Right renal cortex interstitium (tissue), 3 donors: Measurements from ENCODE around the gene SLC6A8. TPM values are rescaled to one million over a fixed set of nuclear protein-coding genes. Genes with fewer than 3 reads are reported as not detected.
"Not testable (repeated sequence)": the region's sequence is repeated elsewhere in the genome, so short reads cannot be mapped to it uniquely, and the experiment has no call there.

ENCODE experiments used
- DNase-seq, 3 donors: peaks; one replicate each; pipeline ENCODE4 v3.0.0-alpha.2; 2013; ENCODE audit warnings: low read depth in 3 of 3, low spot score in 2 of 3
- polyA plus RNA-seq, 3 donors: library from polyadenylated mRNA; unstranded; fragments of 120-200 nt; gene quantifications; one replicate each; pipeline ENCODE4 v1.2.1, GENCODE V29; 2013; ENCODE audit not compliant: insufficient read length in 3 of 3

SLC6A8 gene
- polyA plus RNA-seq, 3 donors: 39.9 to 47.3 (median 40.5) TPM

DNA sequence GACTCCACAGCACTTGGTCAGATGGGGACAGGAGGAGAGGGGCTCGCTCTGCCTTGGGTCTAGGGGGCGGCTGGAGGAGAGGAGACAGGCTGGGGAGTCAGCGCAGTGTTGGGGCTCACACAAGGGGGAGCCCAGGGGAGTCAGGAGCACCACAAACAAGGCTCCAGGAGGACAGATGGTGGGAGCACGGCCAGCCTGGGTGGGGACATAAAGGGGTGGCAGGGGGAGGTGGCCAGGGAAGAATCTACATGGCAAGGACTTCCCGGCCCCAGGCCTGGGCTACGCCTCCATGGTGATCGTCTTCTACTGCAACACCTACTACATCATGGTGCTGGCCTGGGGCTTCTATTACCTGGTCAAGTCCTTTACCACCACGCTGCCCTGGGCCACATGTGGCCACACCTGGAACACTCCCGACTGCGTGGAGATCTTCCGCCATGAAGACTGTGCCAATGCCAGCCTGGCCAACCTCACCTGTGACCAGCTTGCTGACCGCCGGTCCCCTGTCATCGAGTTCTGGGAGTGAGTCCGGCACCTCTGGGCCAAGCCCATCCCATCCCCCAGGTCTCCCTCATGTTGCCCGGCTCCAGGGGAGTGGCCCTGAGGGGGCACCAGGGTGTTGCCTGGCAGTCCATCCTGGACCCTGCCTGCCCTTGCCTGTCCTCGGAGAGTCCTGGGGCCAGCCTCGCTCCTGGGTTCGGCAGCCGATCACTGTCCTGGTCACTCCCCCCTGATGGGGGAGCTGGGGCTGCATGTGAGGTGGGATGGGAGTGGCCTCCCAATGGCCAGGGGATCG is 3.5 kb downstream of the SLC6A8 start:
- DNase-seq: not testable (repeated sequence)

DNA sequence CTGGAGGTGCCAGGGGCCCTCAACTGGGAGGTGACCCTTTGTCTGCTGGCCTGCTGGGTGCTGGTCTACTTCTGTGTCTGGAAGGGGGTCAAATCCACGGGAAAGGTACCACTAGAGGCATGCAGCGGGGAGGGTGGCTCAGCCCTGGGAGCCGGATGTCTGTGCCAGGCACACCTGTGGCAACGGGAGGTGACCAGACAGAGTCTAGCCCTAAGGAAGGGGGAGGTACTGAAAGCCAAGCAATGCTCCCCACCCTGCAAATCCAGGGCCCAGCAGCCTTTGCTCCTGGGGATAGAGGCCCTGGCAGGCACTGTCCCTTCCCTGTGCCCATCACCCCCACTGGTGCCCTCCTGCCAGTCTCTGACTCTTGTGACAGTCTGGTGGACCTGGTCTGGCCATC is 4.3 kb downstream of the SLC6A8 start:
- DNase-seq: no peak

DNA sequence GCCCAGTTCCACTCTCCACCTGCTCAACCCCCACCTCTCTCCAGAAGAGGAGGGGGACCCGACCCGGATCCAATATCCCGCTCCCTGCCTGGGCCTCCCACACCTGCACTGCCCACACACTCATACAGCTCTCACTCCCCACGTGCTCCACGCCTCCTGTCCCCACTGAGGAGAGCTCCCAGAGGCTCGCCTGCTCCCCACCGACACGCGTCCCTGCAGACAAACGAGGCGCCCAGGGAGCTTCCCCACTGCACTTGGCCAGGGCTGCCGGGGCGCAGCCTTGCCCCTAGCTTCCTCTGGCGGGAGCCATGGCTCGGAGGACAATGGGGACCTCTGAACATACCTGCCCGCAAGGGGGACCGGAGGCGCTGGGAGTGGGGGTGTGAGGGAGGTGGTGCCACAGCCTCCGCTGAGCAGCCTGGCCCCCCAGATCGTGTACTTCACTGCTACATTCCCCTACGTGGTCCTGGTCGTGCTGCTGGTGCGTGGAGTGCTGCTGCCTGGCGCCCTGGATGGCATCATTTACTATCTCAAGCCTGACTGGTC is 5.0 kb downstream of the SLC6A8 start:
- DNase-seq: no peak

DNA sequence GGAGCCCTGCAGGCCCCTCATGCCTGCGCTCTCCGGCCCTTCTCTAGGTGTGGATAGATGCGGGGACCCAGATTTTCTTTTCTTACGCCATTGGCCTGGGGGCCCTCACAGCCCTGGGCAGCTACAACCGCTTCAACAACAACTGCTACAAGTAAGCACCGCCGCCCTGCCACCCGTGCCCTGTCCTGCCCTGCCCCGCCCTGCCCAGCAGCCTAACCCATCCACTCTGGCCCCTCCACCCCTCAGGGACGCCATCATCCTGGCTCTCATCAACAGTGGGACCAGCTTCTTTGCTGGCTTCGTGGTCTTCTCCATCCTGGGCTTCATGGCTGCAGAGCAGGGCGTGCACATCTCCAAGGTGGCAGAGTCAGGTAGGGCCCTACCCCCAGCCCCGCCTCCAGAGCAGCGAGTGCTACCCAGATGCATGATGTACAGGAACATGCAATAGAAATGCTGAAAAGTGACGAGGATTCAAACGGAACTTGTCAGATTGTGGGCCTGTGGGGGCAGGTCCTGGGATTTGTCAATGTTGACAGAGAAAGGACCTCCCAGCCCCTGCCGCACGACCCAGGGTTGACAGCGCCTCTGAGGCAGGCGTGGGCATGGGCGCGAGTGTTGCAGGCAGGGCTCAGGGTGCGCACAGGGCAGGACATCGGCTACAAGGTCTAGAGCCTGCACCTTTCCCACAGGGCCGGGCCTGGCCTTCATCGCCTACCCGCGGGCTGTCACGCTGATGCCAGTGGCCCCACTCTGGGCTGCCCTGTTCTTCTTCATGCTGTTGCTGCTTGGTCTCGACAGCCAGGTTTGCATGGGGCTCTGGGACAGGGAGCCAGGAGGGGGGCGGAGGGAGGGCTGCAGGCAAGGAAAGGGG is 5.7 kb downstream of the SLC6A8 start:
- DNase-seq: no peak

DNA sequence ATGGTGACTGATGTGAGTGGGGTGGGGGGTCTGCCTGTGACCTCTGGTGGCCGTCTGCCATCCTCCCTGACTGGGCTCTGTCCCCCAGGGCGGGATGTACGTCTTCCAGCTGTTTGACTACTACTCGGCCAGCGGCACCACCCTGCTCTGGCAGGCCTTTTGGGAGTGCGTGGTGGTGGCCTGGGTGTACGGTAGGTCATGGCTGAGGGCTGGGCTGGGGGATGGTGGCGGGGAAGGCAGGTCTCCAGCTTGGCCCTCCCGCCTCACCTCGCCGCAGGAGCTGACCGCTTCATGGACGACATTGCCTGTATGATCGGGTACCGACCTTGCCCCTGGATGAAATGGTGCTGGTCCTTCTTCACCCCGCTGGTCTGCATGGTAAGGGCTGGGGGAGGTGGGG is 6.5 kb downstream of the SLC6A8 start:
- not testable (repeated sequence) for DNase-seq

DNA sequence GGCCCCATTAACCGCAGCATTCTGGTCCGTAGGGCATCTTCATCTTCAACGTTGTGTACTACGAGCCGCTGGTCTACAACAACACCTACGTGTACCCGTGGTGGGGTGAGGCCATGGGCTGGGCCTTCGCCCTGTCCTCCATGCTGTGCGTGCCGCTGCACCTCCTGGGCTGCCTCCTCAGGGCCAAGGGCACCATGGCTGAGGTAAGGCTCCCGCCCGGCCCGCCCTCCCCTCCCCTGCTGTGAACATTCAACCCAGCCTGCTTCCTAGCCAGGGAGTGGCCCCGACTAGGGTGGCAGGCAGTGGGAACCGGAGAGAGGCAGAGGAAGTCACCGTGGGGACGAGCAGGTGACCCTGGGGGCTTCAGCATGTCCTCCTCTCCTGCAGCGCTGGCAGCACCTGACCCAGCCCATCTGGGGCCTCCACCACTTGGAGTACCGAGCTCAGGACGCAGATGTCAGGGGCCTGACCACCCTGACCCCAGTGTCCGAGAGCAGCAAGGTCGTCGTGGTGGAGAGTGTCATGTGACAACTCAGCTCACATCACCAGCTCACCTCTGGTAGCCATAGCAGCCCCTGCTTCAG is 7.1 kb downstream of the SLC6A8 start:
- no peak for DNase-seq

DNA sequence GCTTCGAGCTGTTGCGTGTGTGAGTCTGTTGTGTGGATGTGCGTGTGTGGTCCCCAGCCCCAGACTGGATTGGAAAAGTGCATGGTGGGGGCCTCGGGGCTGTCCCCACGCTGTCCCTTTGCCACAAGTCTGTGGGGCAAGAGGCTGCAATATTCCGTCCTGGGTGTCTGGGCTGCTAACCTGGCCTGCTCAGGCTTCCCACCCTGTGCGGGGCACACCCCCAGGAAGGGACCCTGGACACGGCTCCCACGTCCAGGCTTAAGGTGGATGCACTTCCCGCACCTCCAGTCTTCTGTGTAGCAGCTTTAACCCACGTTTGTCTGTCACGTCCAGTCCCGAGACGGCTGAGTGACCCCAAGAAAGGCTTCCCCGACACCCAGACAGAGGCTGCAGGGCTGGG is 8.4 kb downstream of the SLC6A8 start:
- DNase-seq: no peak

DNA sequence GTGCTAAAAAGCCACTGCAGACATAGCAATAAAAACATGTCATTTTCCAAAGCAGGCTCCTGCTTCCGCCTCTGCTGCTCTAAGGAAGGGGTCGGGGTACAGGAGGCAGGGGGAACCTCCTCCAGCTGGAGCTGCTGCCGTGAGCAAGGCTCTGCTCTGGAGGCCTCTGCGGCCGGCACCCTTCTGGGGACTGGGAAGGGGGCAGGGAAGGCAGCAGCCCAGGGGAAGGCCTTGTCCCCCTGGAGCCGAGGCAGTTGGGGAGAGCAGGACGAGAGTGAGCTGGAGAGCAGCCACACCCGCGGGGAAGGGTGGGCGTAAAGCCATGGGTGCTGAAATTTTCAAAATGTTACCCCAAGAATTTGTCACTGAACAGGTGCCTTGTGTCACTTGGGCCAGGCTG is 8.8 kb downstream of the SLC6A8 start:
- DNase-seq: not testable (repeated sequence)

DNA sequence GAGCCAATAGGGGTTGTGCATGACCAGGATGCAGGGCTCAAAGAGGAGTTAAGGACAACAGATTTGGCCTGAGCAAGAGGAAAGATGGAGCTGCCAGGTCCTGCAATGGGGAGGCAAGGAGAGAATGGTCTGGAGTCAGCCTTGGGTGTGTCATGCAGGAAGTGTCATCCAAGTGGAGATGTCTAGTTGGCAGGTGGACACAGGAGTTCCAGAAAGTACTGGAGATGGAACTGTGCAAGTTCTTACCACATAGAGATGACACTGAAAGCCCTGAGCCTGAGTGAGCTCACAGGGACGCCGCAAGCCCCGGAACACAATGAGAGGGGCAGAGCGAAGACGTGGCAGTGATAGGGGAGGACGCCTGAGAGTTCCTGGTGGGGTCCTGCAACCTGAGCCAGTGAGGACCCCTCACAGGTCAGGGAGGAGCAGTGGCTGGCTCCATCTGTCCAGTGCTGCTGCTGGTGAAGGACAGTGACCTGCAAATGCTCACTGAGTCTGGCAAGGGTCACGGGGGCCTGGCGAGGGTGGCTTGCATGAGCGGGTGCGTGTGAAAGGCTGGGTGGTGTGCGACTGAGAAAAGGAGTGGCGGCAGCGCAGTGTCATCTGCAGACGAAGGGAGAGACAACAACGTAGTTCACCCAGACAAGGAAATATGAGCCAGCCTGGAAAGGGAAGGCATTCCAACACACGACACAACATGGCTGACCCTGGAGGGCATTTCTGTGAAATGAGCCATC is 9.4 kb downstream of the SLC6A8 start:
- DNase-seq: not testable (repeated sequence)

DNA sequence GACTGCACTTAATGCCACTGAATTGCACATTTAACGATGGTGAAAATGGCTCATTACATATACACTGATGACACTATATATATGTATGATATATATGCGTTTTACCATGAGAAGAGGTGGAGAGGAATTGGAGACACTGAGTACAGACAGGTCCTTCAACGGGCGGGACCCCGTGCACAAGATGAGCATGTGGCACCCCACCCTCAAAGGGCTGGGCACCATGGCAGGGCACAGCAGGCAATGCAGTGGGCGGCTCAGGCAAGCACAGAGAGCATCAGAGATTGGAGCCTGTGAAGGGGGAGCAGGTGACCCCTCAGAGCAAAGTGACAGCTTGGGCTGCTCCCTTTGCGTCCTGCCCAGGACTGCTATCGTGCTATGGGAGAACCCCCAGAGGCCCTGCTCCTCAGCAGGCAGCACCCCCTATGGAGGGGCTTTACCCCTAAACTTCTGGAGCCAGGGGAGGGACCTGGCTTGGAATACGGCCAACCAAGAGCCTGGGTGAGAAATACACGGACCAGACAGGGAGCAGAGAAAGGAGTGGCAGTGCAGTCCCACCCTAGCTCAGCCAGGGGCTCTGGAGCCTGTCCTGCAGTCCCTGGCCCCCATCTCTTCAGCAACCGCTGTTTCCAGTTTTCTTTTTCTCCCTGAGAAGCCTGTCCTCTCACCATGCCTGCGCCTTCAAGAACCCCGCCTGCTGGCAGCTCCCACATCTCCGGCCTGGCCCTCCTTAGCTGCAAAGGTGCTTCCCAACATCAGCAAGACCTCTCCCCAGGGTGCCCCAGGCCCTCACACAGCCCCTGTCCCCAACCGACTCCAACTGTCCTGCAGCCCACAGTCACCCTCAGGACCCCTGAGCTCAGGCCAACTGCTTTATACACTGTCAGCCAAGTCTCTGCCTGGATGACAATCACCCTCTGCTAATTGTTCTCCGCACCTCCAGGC is 10.5 kb downstream of the SLC6A8 start:
- no peak for DNase-seq

DNA sequence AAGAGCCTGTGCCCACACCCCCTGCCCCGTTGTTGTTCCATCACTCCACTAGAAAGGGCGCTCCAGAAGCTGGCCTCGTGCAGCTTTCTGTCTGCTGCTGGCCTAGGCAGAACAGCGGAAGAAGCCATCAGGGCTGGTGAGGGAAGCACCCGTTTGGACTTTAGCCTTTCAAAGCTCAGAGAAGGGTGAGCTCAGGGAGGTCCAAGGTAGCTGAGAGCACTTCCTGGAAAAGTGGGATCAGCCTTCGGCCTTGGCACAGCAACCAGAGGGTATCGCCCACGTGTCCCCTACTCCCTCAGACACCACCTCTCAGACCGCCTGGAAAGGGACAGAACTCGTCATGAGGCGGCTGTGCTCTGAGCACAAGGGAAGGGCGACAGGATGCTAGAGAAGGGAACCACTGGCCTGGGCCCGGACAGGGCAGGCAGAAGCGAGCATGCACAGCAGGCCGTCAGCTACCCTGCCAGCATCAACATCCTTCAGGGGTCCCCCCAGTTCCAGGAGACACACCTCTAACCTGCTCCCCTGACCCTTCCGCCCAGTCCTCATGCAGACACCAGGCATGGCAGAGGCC is 11.6 kb downstream of the SLC6A8 start:
- not testable (repeated sequence) for DNase-seq

DNA sequence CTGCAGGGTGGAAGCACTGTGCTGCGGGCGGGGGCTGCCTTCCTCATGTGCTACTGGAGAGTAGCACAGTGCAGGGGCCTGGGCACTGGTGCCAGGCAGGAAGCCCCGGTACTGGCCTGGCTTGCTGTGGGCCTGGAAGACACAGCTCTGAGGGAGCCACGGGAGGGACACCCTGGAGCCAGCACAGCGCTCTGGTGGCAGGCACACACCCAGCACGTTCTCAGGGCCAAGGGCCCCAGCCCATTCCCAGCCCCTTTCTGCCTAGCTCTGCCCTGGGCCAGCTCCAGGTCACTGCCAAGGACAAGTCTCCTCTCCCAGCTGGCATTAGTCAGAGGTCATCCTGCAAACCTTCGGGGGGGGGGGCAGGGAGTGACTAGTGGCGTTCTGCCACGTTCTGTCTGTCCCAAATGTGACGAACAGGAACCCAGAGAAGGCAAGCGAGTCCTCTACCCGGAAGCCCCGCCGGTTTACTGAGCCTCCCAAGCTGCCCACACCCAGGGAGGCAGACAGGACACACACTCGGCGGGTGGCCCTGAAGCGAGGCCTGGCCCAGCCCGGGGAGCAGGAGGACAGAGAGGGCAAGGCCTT is 12.2 kb downstream of the SLC6A8 start:
- not testable (repeated sequence) for DNase-seq

DNA sequence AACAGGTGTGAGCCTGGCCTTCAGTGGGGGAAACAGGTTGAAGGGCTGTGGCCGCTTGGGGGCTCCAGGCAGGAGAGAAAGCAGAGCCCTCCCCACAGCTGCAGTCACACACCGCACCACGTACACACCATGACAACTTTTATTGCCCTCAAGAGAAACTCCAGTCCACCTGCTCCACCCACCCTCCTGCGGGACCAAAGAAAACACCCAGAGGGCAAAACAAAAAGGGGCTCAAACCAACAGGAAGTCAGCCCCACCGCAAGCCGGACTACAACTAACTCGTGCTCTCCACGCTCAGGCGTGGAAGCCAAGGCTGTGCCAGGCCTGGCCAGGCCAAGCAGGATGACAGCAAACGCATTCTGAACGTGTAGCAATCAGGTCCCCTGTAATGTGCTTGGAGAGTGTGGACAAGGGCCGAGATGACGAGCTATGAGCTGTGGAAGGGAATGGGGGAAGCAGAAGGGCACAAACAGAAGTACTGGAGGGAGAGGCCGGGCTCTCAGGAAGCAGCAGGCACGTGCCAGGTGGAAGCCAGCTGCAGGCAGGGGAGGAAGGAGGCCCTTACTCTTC is 12.7 kb downstream of the SLC6A8 start:
- no peak for DNase-seq

DNA sequence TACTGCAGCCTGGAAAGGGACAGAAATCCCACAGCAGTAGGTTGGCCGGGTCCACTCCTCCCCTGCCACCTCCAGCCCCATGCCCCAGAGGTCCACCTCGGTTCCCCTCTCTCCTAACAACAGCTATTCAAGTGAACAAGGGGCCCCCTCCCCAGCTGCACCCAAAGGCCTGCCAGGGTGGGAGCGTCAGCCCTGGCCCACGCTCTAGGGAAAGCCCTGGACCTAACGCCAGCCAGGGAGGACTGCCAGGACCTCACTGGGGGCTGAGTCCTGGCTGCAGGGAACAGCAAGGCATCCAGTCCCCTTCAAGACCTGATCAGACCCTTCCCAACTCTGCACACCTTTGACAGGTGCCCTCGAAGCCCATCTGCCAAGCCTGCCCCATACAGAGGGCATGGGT is 13.2 kb downstream of the SLC6A8 start:
- DNase-seq: no peak

DNA sequence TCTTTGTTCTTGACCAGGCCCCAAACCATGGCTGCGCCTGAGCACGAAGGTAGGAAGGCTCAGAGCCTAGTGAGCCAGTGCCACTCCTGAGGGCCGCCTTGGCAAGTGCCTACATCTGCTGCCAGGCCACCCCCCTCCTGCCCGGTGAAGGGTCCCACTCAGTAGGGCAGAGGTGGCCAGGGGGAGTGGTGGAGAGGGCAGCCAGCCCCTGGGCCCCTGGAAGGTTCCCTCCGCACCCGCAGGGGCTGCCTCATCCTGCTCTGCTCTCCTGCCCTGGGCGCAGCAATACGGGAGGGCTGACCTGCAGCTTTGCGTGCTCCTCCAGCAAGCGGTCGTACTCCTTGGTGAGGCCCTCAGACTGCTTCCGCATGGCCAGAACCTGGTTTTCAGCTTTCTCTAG is 14.0 kb downstream of the SLC6A8 start:
- no peak for DNase-seq

DNA sequence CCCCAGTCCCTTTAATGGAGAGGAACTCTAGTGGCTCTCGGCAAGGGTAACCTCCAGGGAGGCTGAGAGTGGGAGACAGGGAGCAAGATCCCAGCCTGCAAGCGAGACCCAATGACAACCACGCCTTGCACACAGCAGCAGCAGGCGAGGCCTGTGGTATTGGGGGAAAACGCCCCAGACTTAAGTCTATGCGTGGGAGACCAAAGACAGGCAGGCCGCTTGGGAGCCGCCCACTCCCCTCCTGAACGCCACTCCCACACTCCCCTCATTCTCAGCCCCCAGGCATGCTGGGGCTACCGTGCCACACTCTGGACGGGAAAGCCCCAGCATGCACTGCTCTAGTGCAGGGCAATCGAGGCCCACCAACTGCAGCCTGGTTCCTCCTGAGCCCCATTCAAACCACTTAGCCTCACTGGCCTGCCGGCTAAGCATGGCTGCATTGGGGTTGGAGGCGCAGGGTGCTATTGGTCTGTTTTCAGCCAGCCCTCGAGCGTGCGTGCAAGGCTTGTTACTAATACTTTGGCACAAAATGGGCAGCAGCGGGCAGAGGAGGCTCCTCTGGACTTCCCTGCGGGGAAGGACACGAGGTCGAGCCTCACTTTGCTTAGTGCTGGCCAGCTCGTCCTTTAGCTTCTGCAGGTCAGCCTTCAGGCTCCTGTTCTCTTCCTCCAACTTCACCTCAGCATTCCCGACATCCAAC is 14.8 kb downstream of the SLC6A8 start:
- no peak for DNase-seq

DNA sequence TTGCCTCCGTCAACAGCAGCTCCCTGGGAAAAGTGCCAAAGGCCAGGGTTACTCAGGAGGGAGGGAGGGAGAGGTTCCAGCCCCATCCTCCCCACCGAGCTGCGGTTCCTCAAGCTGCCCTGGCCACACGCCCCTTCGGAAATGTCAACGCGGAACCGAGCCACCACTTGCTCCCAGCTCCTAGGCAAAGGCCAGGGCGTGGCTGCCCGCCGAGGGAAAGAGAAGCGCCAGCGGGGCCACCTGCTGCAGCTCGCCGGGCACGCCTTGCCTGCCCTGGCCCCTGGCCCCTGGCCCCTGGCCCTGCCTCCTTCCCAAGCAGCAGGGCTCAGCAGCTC is 15.3 kb downstream of the SLC6A8 start:
- no peak for DNase-seq

DNA sequence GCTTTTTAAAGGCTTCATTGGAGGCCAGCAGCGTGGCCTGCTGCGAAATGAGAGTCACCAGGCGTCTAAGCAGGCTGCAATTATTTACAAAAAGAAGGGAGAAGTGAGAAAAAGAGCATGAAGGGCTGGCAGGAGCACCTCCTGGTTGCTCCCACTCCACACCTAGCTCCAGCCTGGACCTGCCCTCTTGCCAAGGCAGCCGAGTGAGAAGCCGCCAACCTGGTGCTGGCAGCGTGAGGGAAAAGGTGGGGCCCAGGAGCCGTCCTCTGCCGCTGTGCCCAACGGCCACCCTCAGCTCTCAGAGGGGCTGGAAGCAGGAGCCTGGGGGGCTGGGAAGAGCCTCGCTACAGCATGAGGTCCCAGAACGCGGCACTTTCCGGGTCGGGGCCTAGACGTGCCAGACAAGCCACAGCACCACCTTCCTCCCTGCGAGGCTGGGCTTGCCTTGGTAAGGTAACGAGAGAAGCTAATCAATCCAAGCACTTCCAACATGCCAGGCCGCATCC is 16.3 kb downstream of the SLC6A8 start:
- DNase-seq: no peak
